ENCODE measurements around the gene MAGEB16.

- no peak for TF ChIP-seq CTCF (conservative IDR thresholded peaks at IDR 0.05; ENCODE audit: low read length)
- TF ChIP-seq EZH2phosphoT487 (IDR thresholded peaks at IDR 0.05; ENCODE audit: borderline replicate concordance), result no peak
Observed at GRCh38 chrX:35785075-35785474, 13.1 kb upstream of the MAGEB16 start.
